ENCODE results near the gene WWOX. TPM values are rescaled to one million over a fixed set of nuclear protein-coding genes. Genes with fewer than 3 reads are reported as not detected.

Gene WWOX
- total RNA-seq, 1 donor from 2014 or later = 12.6 TPM

GRCh38 chr16:78484509-78485058 lies 385.1 kb downstream of the WWOX start:
- no peak for FAIRE-seq
- Histone ChIP-seq H3K36me3 (ENCODE audit: control insufficient read depth, insufficient read depth, low read length) (no peaks in the 10 kb centered on the region), H3K4me3 (ENCODE audit: low read depth, low read length) (no peak overlapping the region), H3K27me3 (ENCODE audit: control insufficient read depth, insufficient read depth, low read length) (no peaks in the 10 kb centered on the region)
- TF ChIP-seq CTCF (IDR thresholded peaks at IDR 0.05; ENCODE audit: insufficient read depth, low read length, severe bottlenecking) = no peak
- no peak for DNase-seq (ENCODE audit: low read depth)

GRCh38 chr16:78485188-78485916 lies 385.9 kb downstream of the WWOX start:
- no peak for FAIRE-seq

GRCh38 chr16:78485917-78486257 lies 386.4 kb downstream of the WWOX start:
- no peak for TF ChIP-seq CTCF (IDR thresholded peaks at IDR 0.05; ENCODE audit: insufficient read depth, low read length, severe bottlenecking)
- H3K36me3 ChIP-seq (ENCODE audit: control insufficient read depth, insufficient read depth, low read length) = no peaks in the 10 kb centered on the region
- no peak overlapping the region for H3K4me3 ChIP-seq (ENCODE audit: low read depth, low read length)
- no peak for DNase-seq (ENCODE audit: low read depth)
- FAIRE-seq = no peak
- no peaks in the 10 kb centered on the region for H3K27me3 ChIP-seq (ENCODE audit: control insufficient read depth, insufficient read depth, low read length)

More at GRCh38 chr16:78485188-78485916, 385.9 kb downstream of the WWOX start:
- H3K27me3 ChIP-seq (ENCODE audit: control insufficient read depth, insufficient read depth, low read length) = no peaks in the 10 kb centered on the region
- no peak overlapping the region for H3K4me3 ChIP-seq (ENCODE audit: low read depth, low read length)
- no peak for DNase-seq (ENCODE audit: low read depth)
- no peak for TF ChIP-seq CTCF (IDR thresholded peaks at IDR 0.05; ENCODE audit: insufficient read depth, low read length, severe bottlenecking)
- no peaks in the 10 kb centered on the region for H3K36me3 ChIP-seq (ENCODE audit: control insufficient read depth, insufficient read depth, low read length)

GRCh38 chr16:78487471-78487870 lies 388.0 kb downstream of the WWOX start:
- DNase-seq (ENCODE audit: low read depth) (no peak), FAIRE-seq (no peak)
- no peak for TF ChIP-seq CTCF (IDR thresholded peaks at IDR 0.05; ENCODE audit: insufficient read depth, low read length, severe bottlenecking)
- H3K36me3 ChIP-seq (ENCODE audit: control insufficient read depth, insufficient read depth, low read length) = no peaks in the 10 kb centered on the region
- no peak overlapping the region for H3K4me3 ChIP-seq (ENCODE audit: low read depth, low read length)
- no peaks in the 10 kb centered on the region for H3K27me3 ChIP-seq (ENCODE audit: control insufficient read depth, insufficient read depth, low read length)

- DNase-seq (ENCODE audit: low read depth) (no peak), FAIRE-seq (no peak)
- no peak for TF ChIP-seq CTCF (IDR thresholded peaks at IDR 0.05; ENCODE audit: insufficient read depth, low read length, severe bottlenecking)
- no peaks in the 10 kb centered on the region for H3K36me3 ChIP-seq (ENCODE audit: control insufficient read depth, insufficient read depth, low read length)
- no peaks in the 10 kb centered on the region for H3K27me3 ChIP-seq (ENCODE audit: control insufficient read depth, insufficient read depth, low read length)
- no peak overlapping the region for H3K4me3 ChIP-seq (ENCODE audit: low read depth, low read length)
These were observed 389.6 kb downstream of the WWOX start for GRCh38 chr16:78489072-78489471.

GRCh38 chr16:78489631-78490030 lies 390.2 kb downstream of the WWOX start:
- Histone ChIP-seq H3K36me3 (ENCODE audit: control insufficient read depth, insufficient read depth, low read length) (no peaks in the 10 kb centered on the region), H3K4me3 (ENCODE audit: low read depth, low read length) (no peak overlapping the region), H3K27me3 (ENCODE audit: control insufficient read depth, insufficient read depth, low read length) (no peaks in the 10 kb centered on the region)
- no peak for TF ChIP-seq CTCF (IDR thresholded peaks at IDR 0.05; ENCODE audit: insufficient read depth, low read length, severe bottlenecking)
- DNase-seq (ENCODE audit: low read depth) = no peak
- FAIRE-seq = no peak

Data from bronchial epithelial cell (primary cell).